ELF-1 (cell line): ENCODE measurements around the gene ADGRF5.

Source experiments
- DNase-seq: peaks from one replicate; pipeline ENCODE4 v3.0.0-alpha.2; 2016; ENCODE audit warnings: low read depth, low spot score

The ADGRF5 gene

GRCh38 chr6:46819561-46819960 is 102.2 kb downstream of the ADGRF5 start:
- DNase-seq = no peak

- no peak for DNase-seq
These were observed 105.1 kb downstream of the ADGRF5 start for GRCh38 chr6:46816626-46817025.

DNA sequence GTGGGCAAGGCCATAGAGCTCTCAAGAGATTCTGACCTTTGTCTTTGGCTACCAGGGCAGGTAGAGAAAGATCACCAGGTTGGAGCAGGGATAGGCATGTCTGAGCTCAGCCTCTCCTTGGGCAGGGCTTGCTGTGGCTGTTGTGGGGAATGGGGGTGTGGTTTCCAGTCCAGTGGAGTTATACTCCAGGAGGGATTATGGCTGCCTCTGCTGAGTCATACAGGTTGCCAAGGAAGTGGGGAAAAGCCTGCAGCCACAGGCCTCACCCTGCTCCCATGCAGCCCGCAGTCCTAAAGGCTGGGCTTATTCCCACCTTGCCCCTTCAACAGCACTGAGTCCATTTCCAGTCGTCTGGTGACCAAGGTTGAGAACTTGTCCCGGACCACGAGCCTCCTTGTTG is 106.6 kb downstream of the ADGRF5 start:
- DNase-seq = no peak

- no peak for DNase-seq
These were observed 112.9 kb downstream of the ADGRF5 start for GRCh38 chr6:46808806-46809205.
